HepG2 (cell line): ENCODE results near the gene EFNA3. TPM values are rescaled to one million over a fixed set of nuclear protein-coding genes. Genes with fewer than 3 reads are reported as not detected.

ENCODE experiments used
- ATAC-seq: fragments of 200-7000 bp; cut with Tn5 transposase; 3 replicates; pipeline ENCODE4 v1.9.1; 2020; ENCODE audit warnings: mild to moderate bottlenecking, moderate library complexity
- BruUV-seq: library from RNA; stranded (reverse); fragments of 400-500 nt; replicated peaks from 2 replicates; lab custom pipeline; 2021; lab: Mats Ljungman, UMichigan
- CTCF ChIA-PET: fragments of 300-600 bp; formaldehyde crosslinking; extraction: SDS; loops from one replicate; lab custom pipeline; 2021; ENCODE audit warnings: low total read pairs, inconsistent platforms, low intra/inter-chr PET ratio; lab: Yijun Ruan, JAX
- POLR2A ChIA-PET: fragments of 350-600 bp; sonication (Branson Sonifier 250); formaldehyde crosslinking; loops from one replicate; lab custom pipeline; 2020; ENCODE audit warnings: antibody characterized with exemption, inconsistent platforms; lab: Yijun Ruan, JAX
- DNase-seq: peaks from one replicate; pipeline ENCODE4 v3.0.0-alpha.2; 2015; ENCODE audit warnings: low spot score
- FAIRE-seq: peaks from 3 replicates; lab custom pipeline; 2011; peaks lifted over from hg19 to GRCh38; lab: Jason Lieb, UNC
- H2AFZ ChIP-seq: one replicate; pipeline ENCODE4 v1.6.1; 2011; ENCODE audit warnings: low read length, inconsistent platforms
- H3K27ac ChIP-seq: fragments of 300-600 bp; 3 replicates; pipeline ENCODE4 v1.8.0; 2011; ENCODE audit warnings: mixed run types, mild to moderate bottlenecking, mixed read lengths, low read length, inconsistent platforms; ENCODE audit not compliant: insufficient read depth; ENCODE audit errors: extremely low read length
- H3K27me3 ChIP-seq, 2 experiments: fragments of 200-600 bp in 1 of 2; 2 replicates in 1 of 2; 3 replicates in 1 of 2; pipeline versions ENCODE4 v1.6.0 to v1.8.0; 2011; ENCODE audit warnings: low read length in 2 of 2, mild to moderate bottlenecking in 2 of 2, moderate library complexity in 2 of 2, inconsistent platforms in 1 of 2; ENCODE audit not compliant: insufficient read depth in 2 of 2, control insufficient read depth in 1 of 2
- H3K36me3 ChIP-seq, 2 experiments: fragments of 200-600 bp in 1 of 2; replicated peaks in 1 of 2; 2 replicates in 1 of 2; 3 replicates in 1 of 2; pipeline versions ENCODE4 v1.5.1 to v1.8.0; 2011; ENCODE audit warnings: low read length in 2 of 2, inconsistent platforms in 1 of 2; ENCODE audit not compliant: insufficient read depth in 2 of 2, control insufficient read depth in 1 of 2
- H3K4me1 ChIP-seq: 2 replicates; pipeline ENCODE4 v1.5.1; 2012; ENCODE audit warnings: low read length, inconsistent platforms; ENCODE audit not compliant: insufficient read depth
- H3K4me2 ChIP-seq: 2 replicates; pipeline ENCODE4 v1.6.0; 2011; ENCODE audit warnings: low read depth, low read length, inconsistent platforms
- H3K4me3 ChIP-seq, 3 experiments: fragments of 200-600 bp in 1 of 3; sonication (generic), shearing (Covaris generic) in 1 of 3; replicated peaks in 1 of 3; 2 replicates each; pipeline ENCODE4 v1.5.1; 2011 to 2016; ENCODE audit warnings: low read length in 3 of 3, inconsistent platforms in 2 of 3, low read depth in 2 of 3, mild to moderate bottlenecking in 2 of 3, control low read depth in 1 of 3, mixed read lengths in 1 of 3; ENCODE audit not compliant: insufficient read depth in 1 of 3
- H3K79me2 ChIP-seq: one replicate; pipeline ENCODE4 v1.6.1; 2011; ENCODE audit warnings: low read length, inconsistent platforms; ENCODE audit not compliant: insufficient read depth
- H3K9ac ChIP-seq: 2 replicates; pipeline ENCODE4 v1.6.0; 2011; ENCODE audit warnings: mild to moderate bottlenecking, low read depth, low read length, inconsistent platforms; ENCODE audit not compliant: insufficient read depth
- H3K9me3 ChIP-seq: 2 replicates; pipeline ENCODE4 v1.5.1; 2012; ENCODE audit warnings: mild to moderate bottlenecking, low read length
- H4K20me1 ChIP-seq: 2 replicates; pipeline ENCODE4 v1.6.0; 2011; ENCODE audit warnings: inconsistent platforms, mild to moderate bottlenecking, low read length, moderate library complexity; ENCODE audit not compliant: insufficient read depth
- GZF1 ChIP-seq: sonication (generic); formaldehyde crosslinking; IDR thresholded peaks from 2 replicates; pipeline ENCODE4 v1.5.1; 2020; ENCODE audit warnings: mild to moderate bottlenecking, missing genetic modification reagents
- HDAC6 ChIP-seq: fragments of 200-600 bp; sonication (generic); IDR thresholded peaks from 2 replicates; pipeline ENCODE4 v1.7.0; 2017; ENCODE audit warnings: mild to moderate bottlenecking, antibody characterized with exemption, low read length, low read depth
- IRF2 ChIP-seq: IDR thresholded peaks from 2 replicates; pipeline ENCODE4 v1.6.1; 2018; ENCODE audit warnings: missing genetic modification reagents, missing compliant biosample characterization
- NR1H2 ChIP-seq: sonication (generic); formaldehyde crosslinking; IDR thresholded peaks from 2 replicates; pipeline ENCODE4 v1.8.1; 2022; ENCODE audit warnings: low read depth, missing genetic modification reagents, borderline replicate concordance
- POLR2G ChIP-seq: fragments of 200-400 bp; formaldehyde crosslinking; IDR thresholded peaks from 2 replicates; pipeline ENCODE4 v1.6.1; 2018; ENCODE audit warnings: mild to moderate bottlenecking, low read depth, low read length, moderate library complexity
- SMARCC2 ChIP-seq: fragments of 450-650 bp; IDR thresholded peaks from 2 replicates; pipeline ENCODE4 v1.6.1; 2017; ENCODE audit warnings: antibody characterized with exemption, mild to moderate bottlenecking
- SSRP1 ChIP-seq: IDR thresholded peaks from 2 replicates; pipeline ENCODE4 v1.6.1; 2016; ENCODE audit warnings: control low read depth
- YEATS4 ChIP-seq: sonication (generic); formaldehyde crosslinking; IDR thresholded peaks from 2 replicates; pipeline ENCODE4 v1.4.0; 2020; ENCODE audit warnings: missing genetic modification reagents, borderline replicate concordance
- ZEB1 ChIP-seq: IDR thresholded peaks from 2 replicates; pipeline ENCODE4 v1.6.1; 2012; ENCODE audit warnings: mild to moderate bottlenecking, low read depth, inconsistent platforms; ENCODE audit not compliant: insufficient replicate concordance
- ZNF3 ChIP-seq: IDR thresholded peaks from 2 replicates; pipeline ENCODE4 v1.7.0; 2017; ENCODE audit warnings: inconsistent platforms
- ZNF350 ChIP-seq: sonication (generic); formaldehyde crosslinking; IDR thresholded peaks from 2 replicates; pipeline ENCODE4 v1.4.0; 2020; ENCODE audit warnings: mild to moderate bottlenecking, low read depth, missing genetic modification reagents, borderline replicate concordance
- ZSCAN12 ChIP-seq: sonication (generic); formaldehyde crosslinking; IDR thresholded peaks from 2 replicates; pipeline ENCODE4 v1.9.0; 2021; ENCODE audit warnings: mild to moderate bottlenecking, missing genetic modification reagents
- ZSCAN5A ChIP-seq: sonication (generic); formaldehyde crosslinking; IDR thresholded peaks from 2 replicates; pipeline ENCODE4 v1.8.0; 2022; ENCODE audit warnings: mild to moderate bottlenecking, missing genetic modification reagents, borderline replicate concordance
- WGBS: methylation state at CpG from one replicate; pipeline ENCODE4 v1.1.6; 2017; ENCODE audit warnings: low lambda C conversion rate; 5-methylcytosine and 5-hydroxymethylcytosine counted together
- in situ Hi-C: cut with HindIII; loops from 2 replicates; pipeline ENCODE4 v1.10.0; 2017; ENCODE audit warnings: low pct_unique_long_range_greater_than_20kb; ENCODE audit not compliant: extremely low pct_ligation_motif_present
- intact Hi-C: fragments of 100-400 bp; cut with micrococcal nuclease; formaldehyde crosslinking; loops from one replicate; pipeline ENCODE4 v1.10.0; 2022; ENCODE audit not compliant: unreplicated experiment
- polyA plus RNA-seq, 8 experiments: library from polyadenylated mRNA; depleted of rRNA in 3 of 8; stranded (reverse) in 7 of 8; unstranded in 1 of 8; fragments of >200 nt; fragmentation: Illumina TruSeq in 4 of 8; extraction: Trizol in 4 of 8; gene quantifications; 2 replicates each; pipeline versions ENCODE4 v1.2.1 to v1.2.3, GENCODE V29; 2011 to 2016; ENCODE audit warnings: low read depth in 4 of 8, missing spikeins in 1 of 8, mixed read lengths in 1 of 8; ENCODE audit not compliant: insufficient read depth in 1 of 8
- total RNA-seq, 5 experiments: library from RNA; depleted of rRNA; stranded (reverse); fragments of >200 nt; fragmentation: Illumina TruSeq; extraction: Trizol; gene quantifications; 2 replicates each; pipeline ENCODE4 v1.2.3, GENCODE V29; 2016; ENCODE audit warnings: low read depth in 1 of 5
- TF ChIP-seq, protein P1 (sequence below): sonication (generic); formaldehyde crosslinking; IDR thresholded peaks from 2 replicates; pipeline ENCODE4 v1.5.0; 2020; ENCODE audit warnings: mild to moderate bottlenecking, missing genetic modification reagents, borderline replicate concordance

The EFNA3 gene
- total and polyA plus RNA-seq, 2 of the 13 experiments (the other 11 are each of a cell fraction or from before 2014, with no cell fraction given), result 1.0 to 5.7 TPM

DNA sequence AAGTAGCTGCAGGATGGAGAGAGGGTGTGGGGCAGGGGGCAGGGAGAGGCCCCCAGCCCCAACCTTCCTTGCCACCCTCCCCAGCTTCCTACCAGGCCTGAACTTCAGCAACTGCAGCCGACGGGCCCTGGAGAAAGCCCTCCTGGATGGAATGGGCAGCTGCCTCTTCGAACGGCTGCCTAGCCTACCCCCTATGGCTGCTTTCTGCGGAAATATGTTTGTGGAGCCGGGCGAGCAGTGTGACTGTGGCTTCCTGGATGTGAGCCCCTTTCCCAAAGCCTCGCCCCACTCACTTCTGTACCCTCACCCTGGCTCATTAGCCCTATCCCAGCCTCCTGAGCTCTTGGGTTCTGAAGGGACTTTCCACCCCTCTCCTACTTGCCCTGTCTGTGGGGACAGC lies 21.5 kb upstream of the EFNA3 start:
- no peak for FAIRE-seq
- no peak overlapping the region for H2AFZ ChIP-seq
- 90% methylated on average over 6 of the region's 8 CpGs for WGBS
- in situ Hi-C loops (no loop called here), intact Hi-C loops (no loop called here)
- H3K9me3 ChIP-seq, result no peaks in the 10 kb centered on the region
- H4K20me1 ChIP-seq, result no peaks in the 10 kb centered on the region
- TF ChIP-seq NR1H2 (CRISPR knock-in tag), result no peak
- TF ChIP-seq IRF2 (CRISPR knock-in tag), result no peak
- TF ChIP-seq SSRP1 (CRISPR knock-in tag), result no peak
- TF ChIP-seq ZSCAN5A (CRISPR knock-in tag), result no peak
- TF ChIP-seq YEATS4 (CRISPR knock-in tag), result no peak
- no peak for TF ChIP-seq ZNF350
- TF ChIP-seq ZNF3 (CRISPR knock-in tag), result no peak
- no peak for TF ChIP-seq GZF1 (CRISPR knock-in tag)
- TF ChIP-seq POLR2G, result no peak
- no peak for TF ChIP-seq HDAC6
- TF ChIP-seq ZEB1, result no peak
- TF ChIP-seq, protein P1, sequence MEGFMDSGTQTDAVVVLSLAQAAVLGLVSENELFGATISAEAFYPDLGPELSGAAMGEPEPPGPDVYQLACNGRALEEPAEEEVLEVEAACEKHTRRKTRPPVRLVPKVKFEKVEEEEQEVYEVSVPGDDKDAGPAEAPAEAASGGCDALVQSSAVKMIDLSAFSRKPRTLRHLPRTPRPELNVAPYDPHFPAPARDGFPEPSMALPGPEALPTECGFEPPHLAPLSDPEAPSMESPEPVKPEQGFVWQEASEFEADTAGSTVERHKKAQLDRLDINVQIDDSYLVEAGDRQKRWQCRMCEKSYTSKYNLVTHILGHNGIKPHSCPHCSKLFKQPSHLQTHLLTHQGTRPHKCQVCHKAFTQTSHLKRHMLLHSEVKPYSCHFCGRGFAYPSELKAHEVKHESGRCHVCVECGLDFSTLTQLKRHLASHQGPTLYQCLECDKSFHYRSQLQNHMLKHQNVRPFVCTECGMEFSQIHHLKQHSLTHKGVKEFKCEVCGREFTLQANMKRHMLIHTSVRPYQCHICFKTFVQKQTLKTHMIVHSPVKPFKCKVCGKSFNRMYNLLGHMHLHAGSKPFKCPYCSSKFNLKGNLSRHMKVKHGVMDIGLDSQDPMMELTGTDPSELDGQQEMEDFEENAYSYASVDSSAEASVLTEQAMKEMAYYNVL, result no peak
- TF ChIP-seq SMARCC2, result no peak
- TF ChIP-seq ZSCAN12 (CRISPR knock-in tag), result no peak
- POLR2A ChIA-PET, result no interaction called here
- no peak overlapping the region for H3K4me2 ChIP-seq
- H3K79me2 ChIP-seq, result no peaks in the 10 kb centered on the region
- CTCF ChIA-PET, result no interaction called here
- no peak overlapping the region for H3K9ac ChIP-seq
- no peak overlapping the region for H3K27ac ChIP-seq
- H3K36me3 ChIP-seq, result peaks cover 6 to 19% of the 10 kb centered on the region in 2 experiments
- peaks cover 16% of the 10 kb centered on the region for H3K4me1 ChIP-seq
- no TSS peak for BruUV-seq
- H3K4me3 ChIP-seq, result no peak overlapping the region
- DNase-seq, result no peak
- H3K27me3 ChIP-seq, result no peaks in the 10 kb centered on the region
- no peak for ATAC-seq
